HG03521 (cell line): ENCODE results near the gene PSAPL1.

Experiments
- ATAC-seq: cut with Tn5 transposase; IDR thresholded peaks from one replicate; pipeline ENCODE4 v1.9.1; 2021; ENCODE audit warnings: mild to moderate bottlenecking, moderate library complexity; ENCODE audit not compliant: unreplicated experiment

The PSAPL1 gene

DNA sequence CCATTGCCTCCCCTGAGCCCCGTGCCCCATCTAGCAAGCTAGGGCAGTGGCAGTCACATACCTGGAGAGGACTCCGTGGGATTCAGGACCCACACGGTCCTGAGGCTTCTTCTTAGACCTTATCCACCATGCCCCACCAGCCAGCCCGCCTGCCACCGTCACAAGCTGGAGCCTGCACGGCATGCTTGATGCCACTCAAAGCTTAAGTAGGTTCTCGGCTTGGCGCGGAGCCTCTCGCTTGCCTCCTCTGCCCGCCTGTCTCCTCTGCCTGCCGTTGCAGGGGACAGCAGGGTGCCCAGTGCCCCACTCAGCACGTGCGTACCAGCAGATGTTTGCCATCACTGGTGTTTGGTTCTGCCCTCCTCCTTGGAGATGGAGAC is 14.1 kb downstream of the PSAPL1 start:
- no peak for ATAC-seq

GRCh38 chr4:7419961-7420660 is 14.6 kb downstream of the PSAPL1 start:
- no peak for ATAC-seq

- ATAC-seq, result no peak
These were observed 16.4 kb downstream of the PSAPL1 start for GRCh38 chr4:7418131-7418943.

DNA sequence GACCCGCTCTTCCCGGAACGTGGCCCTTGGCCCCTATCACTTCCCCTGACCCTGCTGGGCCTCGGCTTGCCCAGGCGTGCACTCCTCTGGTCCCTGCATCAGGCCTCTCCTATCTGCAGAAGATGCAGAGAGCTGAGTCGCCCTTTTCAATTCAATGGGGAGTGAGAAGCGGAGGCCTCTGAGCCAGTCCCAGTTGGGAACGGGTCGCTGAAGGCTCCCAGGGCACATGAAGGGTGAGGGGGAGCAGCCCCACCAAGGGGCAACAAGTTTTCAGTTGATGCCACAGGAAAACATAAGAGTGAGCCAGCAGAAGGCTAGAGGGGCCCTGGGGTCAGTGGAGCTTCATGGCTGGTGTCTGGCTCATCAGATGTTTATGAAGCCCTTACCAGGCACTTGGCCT is 17.1 kb downstream of the PSAPL1 start:
- ATAC-seq, result no peak

- no peak for ATAC-seq
These were observed 17.8 kb downstream of the PSAPL1 start for GRCh38 chr4:7416745-7417432.

DNA sequence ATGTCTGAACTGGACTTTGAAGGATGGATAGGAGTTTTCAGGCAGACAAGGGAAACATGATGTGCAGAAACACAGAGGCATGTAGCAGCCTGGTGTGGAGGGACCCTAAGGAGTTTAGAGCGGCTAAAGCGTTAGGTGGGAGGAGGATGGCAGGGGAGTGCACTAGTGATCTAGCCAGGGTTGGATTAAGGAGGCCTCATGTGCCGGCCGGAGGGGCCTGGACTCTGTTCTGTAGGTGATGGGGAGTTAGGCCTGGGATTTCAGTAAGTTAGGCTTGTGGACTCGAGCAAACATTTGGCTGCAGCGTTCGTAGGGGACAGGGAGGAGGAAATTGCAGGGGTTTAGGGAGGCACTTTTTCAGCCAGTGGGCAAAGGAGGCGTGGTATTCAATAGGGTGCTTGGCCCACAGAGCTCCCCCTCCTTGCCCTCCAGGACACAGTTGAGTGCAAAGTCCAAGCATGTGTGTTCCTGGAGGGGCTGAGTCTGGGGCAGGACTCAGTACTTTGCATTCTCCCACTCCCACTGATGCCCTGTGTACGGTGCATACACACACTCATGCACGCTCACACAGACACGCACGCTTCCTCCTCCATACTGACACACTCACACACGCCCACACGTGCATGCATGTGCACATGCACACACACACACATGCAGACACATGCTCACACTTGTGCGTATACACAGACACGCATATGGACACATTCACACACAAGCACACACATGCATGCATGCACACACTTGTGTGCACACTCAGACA is 18.6 kb downstream of the PSAPL1 start:
- ATAC-seq, result no peak

GRCh38 chr4:7414736-7415510 is 19.8 kb downstream of the PSAPL1 start:
- ATAC-seq, result no peak

DNA sequence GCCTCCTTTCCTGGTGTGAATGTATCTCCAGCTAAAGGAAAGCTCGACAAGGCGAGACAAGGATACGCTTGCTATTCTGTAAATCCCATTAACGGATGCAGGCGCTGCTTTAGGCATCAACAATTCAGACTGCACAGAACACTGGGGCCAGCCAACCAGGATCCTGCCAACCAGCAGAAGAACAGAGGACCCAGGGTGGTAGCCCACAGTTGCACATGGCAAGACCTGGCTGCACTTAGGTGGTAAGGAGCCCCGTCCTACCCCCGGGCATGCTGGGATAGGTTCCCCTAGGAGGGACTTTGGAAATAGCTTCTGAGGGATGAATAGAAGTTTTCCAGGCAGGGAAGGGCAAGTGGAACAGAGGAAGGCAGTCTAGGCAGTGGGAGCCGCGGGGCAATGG is 20.7 kb downstream of the PSAPL1 start:
- no peak for ATAC-seq

- ATAC-seq, result no peak
These were observed 22.2 kb downstream of the PSAPL1 start for GRCh38 chr4:7412554-7412912.

- ATAC-seq, result no peak
These were observed 22.7 kb downstream of the PSAPL1 start for GRCh38 chr4:7411896-7412553.

- no peak for ATAC-seq
These were observed 23.2 kb downstream of the PSAPL1 start for GRCh38 chr4:7411491-7411890.

DNA sequence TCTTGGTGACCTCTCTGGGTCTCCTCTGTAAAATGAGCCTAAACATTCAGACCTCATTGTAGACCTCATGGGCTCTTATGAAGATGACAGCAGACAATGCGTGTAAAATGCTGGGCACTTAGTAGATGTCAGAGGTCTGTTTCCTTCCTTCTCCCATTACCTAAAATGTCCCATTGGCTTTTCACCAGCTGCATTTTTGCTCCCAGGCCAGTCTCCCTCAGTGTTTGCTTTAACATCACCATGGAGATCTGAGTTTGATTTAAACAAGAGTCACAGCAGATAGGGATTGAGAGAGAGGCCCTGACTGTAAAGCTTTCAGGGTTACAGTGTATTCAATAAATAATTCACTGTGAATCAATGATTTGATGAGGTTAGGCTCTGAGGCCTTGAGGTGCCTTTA is 24.3 kb downstream of the PSAPL1 start:
- no peak for ATAC-seq

DNA sequence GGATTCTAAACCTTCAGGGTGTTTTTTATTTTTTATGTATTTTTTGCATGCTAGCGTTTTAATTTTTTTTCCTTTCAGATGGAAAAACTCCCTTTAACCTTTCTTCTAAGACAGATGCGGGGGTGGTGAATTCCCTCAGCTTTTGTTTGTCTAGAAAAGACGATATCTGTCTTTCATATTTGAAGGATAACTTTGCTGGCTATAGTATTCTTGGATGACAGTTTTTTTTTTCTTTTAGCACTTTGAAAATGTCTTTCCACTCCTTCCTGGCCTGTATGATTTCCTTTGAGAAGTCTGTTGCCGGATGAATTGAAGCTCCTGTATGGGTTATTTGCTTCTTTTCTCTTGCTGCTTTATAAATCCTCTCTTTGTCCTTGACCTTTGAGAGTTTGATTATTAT is 26.6 kb downstream of the PSAPL1 start:
- no peak for ATAC-seq

DNA sequence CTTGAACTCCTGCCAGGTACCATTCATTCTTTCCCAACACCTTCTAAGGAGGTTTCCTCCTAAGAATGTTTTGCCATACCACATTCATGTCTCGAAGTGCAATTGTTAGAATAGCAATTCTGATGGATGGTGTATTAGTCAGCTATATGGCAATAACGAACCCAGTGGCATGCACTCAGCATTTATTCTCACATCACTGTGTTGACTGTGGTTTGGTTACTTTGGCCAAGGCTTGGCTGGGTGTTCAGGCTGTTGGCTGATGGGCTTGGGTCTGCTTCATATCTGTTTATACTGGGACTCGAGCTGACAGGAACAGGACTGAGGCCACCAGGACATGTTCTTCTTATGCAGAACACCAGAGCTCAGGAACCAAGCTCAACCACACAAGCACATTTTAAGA is 31.7 kb downstream of the PSAPL1 start:
- no peak for ATAC-seq

- no peak for ATAC-seq
These were observed 32.2 kb downstream of the PSAPL1 start for GRCh38 chr4:7402526-7402925.

GRCh38 chr4:7400671-7401298 is 33.9 kb downstream of the PSAPL1 start:
- ATAC-seq, result no peak

DNA sequence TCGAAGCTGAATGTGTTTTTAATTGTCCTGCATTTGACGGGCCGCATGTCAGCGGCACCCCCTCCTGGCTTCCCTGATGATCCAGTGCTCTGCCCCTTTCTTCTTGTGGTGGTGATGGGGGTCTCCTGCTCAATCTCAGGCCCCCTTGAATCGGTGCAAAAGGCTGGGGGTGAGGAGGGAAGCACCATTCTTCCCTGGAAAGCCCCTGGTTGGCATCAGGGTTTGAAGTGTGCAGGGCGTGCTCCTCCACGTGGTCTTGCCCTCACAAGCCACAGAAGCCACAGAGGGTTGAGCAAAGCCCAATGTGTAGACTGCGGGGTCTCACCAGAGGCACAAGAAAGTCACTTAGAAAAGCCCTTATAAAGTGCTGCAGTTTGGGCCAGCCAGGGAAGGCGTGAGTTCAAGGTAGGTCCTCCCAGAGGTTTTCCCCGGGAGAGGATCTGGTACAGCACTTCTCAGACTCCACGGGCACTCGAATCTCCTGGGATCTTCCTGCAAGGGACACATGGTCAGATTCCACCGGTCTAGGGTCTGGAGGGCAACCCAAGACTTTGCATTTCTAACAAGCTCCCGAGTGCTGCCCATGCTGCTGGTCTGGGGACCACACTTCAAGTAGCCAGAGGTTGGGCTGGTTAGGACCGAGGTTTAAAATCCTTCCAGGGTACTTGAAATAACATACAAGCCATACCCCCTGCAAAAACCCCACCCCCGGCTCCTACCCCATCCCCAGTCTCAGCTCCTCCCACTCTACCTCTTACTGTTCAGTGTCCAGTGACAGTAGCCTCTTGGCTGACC is 35.1 kb downstream of the PSAPL1 start:
- ATAC-seq, result no peak

- ATAC-seq, result no peak
These were observed 35.8 kb downstream of the PSAPL1 start for GRCh38 chr4:7398788-7399439.
